Measurements from ENCODE around the gene PDGFD. TPM values are rescaled to one million over a fixed set of nuclear protein-coding genes. Genes with fewer than 3 reads are reported as not detected.
A peak's percentile ranks its signal among the peaks of the same experiment; 100 is the strongest.

The PDGFD gene
- total RNA-seq, 1 experiment from 2014 or later, result 2.6 TPM

GRCh38 chr11:103895106-103895505, 268.8 kb downstream of the PDGFD start:
- H3K9me3 Mint-ChIP-seq, result peaks cover 8% of the 10 kb centered on the region
- TF ChIP-seq ATF1 (CRISPR knock-in tag; IDR thresholded peaks at IDR 0.05), result no peak
- no peak for TF ChIP-seq ZNF416 (CRISPR knock-in tag; IDR thresholded peaks at IDR 0.05)
- TF ChIP-seq JUN (CRISPR knock-in tag; IDR thresholded peaks at IDR 0.05), result no peak
- no peak for TF ChIP-seq GTF2I (CRISPR knock-in tag; conservative IDR thresholded peaks at IDR 0.05)
- no peak for TF ChIP-seq ZNF532 (CRISPR knock-in tag; IDR thresholded peaks at IDR 0.05; ENCODE audit: borderline replicate concordance)
- no peak for TF ChIP-seq ZNF317 (CRISPR knock-in tag; IDR thresholded peaks at IDR 0.05; ENCODE audit: borderline replicate concordance, low read depth)
- TF ChIP-seq ZBTB43 (CRISPR knock-in tag; IDR thresholded peaks at IDR 0.05), result no peak
- no peak for TF ChIP-seq NFATC4 (CRISPR knock-in tag; IDR thresholded peaks at IDR 0.05)
- no peak for TF ChIP-seq ZNF281 (CRISPR knock-in tag; IDR thresholded peaks at IDR 0.05)
- no peak for TF ChIP-seq IRF1 (CRISPR knock-in tag; IDR thresholded peaks at IDR 0.05)
- no peak for TF ChIP-seq OVOL2 (CRISPR knock-in tag; IDR thresholded peaks at IDR 0.05; ENCODE audit: borderline replicate concordance)
- no peak for TF ChIP-seq CREM (CRISPR knock-in tag; IDR thresholded peaks at IDR 0.05)
- no peak for TF ChIP-seq ZNF512 (CRISPR knock-in tag; IDR thresholded peaks at IDR 0.05; ENCODE audit: borderline replicate concordance)
- ATAC-seq (no peak), DNase-seq (ENCODE audit: low spot score) (no peak)
- ChIA-PET CTCF (no interaction called here), POLR2A (no interaction called here)
- H3K27ac Mint-ChIP-seq, result no peak overlapping the region
- H3K4me1 Mint-ChIP-seq, result peaks cover 6% of the 10 kb centered on the region
- H3K4me3 Mint-ChIP-seq, result no peak overlapping the region
- no peaks in the 10 kb centered on the region for H3K27me3 Mint-ChIP-seq (ENCODE audit: low read depth)
- H3K36me3 Mint-ChIP-seq, result 0 out of 2 replicates have a peak, but pooled peaks cover under 1% of the 10 kb centered on the region

GRCh38 chr11:103894673-103895072, 269.3 kb downstream of the PDGFD start:
- peaks cover 11% of the 10 kb centered on the region for H3K9me3 Mint-ChIP-seq
- no peak overlapping the region for H3K4me3 Mint-ChIP-seq
- no peaks in the 10 kb centered on the region for H3K36me3 Mint-ChIP-seq
- ATAC-seq (peak; percentile 16; the same call in 1 of the 2 replicates), DNase-seq (ENCODE audit: low spot score) (no peak)
- peaks cover 6% of the 10 kb centered on the region for H3K4me1 Mint-ChIP-seq
- no peak overlapping the region for H3K27ac Mint-ChIP-seq
- POLR2A ChIA-PET, result no interaction called here
- no peaks in the 10 kb centered on the region for H3K27me3 Mint-ChIP-seq (ENCODE audit: low read depth)
- CTCF ChIA-PET, result no interaction called here
- TF ChIP-seq USF1 (CRISPR knock-in tag; IDR thresholded peaks at IDR 0.05), result no peak
- TF ChIP-seq ZNF425 (CRISPR knock-in tag; conservative IDR thresholded peaks at IDR 0.05), result no peak
- TF ChIP-seq FOXJ3 (CRISPR knock-in tag; IDR thresholded peaks at IDR 0.05; ENCODE audit: borderline replicate concordance), result no peak
- TF ChIP-seq STAT6 (CRISPR knock-in tag; conservative IDR thresholded peaks at IDR 0.05; ENCODE audit: low read depth), result no peak
- no peak for TF ChIP-seq JAZF1 (CRISPR knock-in tag; IDR thresholded peaks at IDR 0.05)

Data from WTC11 (cell line).